ENCODE results near the gene CRISPLD2. TPM values are rescaled to one million over a fixed set of nuclear protein-coding genes. Genes with fewer than 3 reads are reported as not detected.
"Not testable (repeated sequence)": the region's sequence is repeated elsewhere in the genome, so short reads cannot be mapped to it uniquely, and the experiment has no call there.

Gene CRISPLD2
- total RNA-seq, 2 donors from 2014 or later, result 0.43 to 1.7 TPM

- not testable (repeated sequence) for ATAC-seq; H3K4me1 Mint-ChIP-seq (ENCODE audit: low read depth in 2 of 2); H3K27me3 Mint-ChIP-seq; H3K9me3 Mint-ChIP-seq; H3K36me3 Mint-ChIP-seq; H3K27ac Mint-ChIP-seq; H3K4me3 Mint-ChIP-seq; DNase-seq (ENCODE audit: low spot score)
Observed at GRCh38 chr16:84856811-84857210, 37.0 kb downstream of the CRISPLD2 start.

- no peak for DNase-seq (ENCODE audit: low spot score)
- no peak for ATAC-seq
- no peaks in the 10 kb centered on the region for H3K4me1 Mint-ChIP-seq (ENCODE audit: low read depth in 2 of 2)
- peaks cover 6% of the 10 kb centered on the region in 2 donors for H3K27me3 Mint-ChIP-seq
- no peak overlapping the region for H3K27ac Mint-ChIP-seq
- H3K36me3 Mint-ChIP-seq, result no peaks in the 10 kb centered on the region
- no peak overlapping the region for H3K4me3 Mint-ChIP-seq
- H3K9me3 Mint-ChIP-seq, result no peaks in the 10 kb centered on the region
Observed at GRCh38 chr16:84859681-84860080, 39.9 kb downstream of the CRISPLD2 start.

GRCh38 chr16:84860383-84860782, 40.6 kb downstream of the CRISPLD2 start:
- DNase-seq (ENCODE audit: low spot score) (no peak), ATAC-seq (no peak)
- H3K36me3 Mint-ChIP-seq, result no peaks in the 10 kb centered on the region
- H3K4me3 Mint-ChIP-seq, result no peak overlapping the region
- H3K27me3 Mint-ChIP-seq, result peaks cover 3 to 4% of the 10 kb centered on the region in 2 donors
- H3K9me3 Mint-ChIP-seq, result no peaks in the 10 kb centered on the region
- H3K4me1 Mint-ChIP-seq (ENCODE audit: low read depth in 2 of 2), result no peaks in the 10 kb centered on the region
- H3K27ac Mint-ChIP-seq, result no peak overlapping the region

GRCh38 chr16:84861671-84862070, 41.9 kb downstream of the CRISPLD2 start:
- Mint-ChIP-seq H3K4me1 (ENCODE audit: low read depth in 2 of 2) (no peaks in the 10 kb centered on the region), H3K27me3 (peaks cover 0 to 7% of the 10 kb centered on the region in 2 donors), H3K27ac (no peak overlapping the region), H3K9me3 (no peaks in the 10 kb centered on the region), H3K36me3 (no peaks in the 10 kb centered on the region), H3K4me3 (no peak overlapping the region)
- DNase-seq (ENCODE audit: low spot score), result peak; percentile 12
- no peak for ATAC-seq

- no peaks in the 10 kb centered on the region for H3K9me3 Mint-ChIP-seq
- H3K4me1 Mint-ChIP-seq (ENCODE audit: low read depth in 2 of 2), result no peaks in the 10 kb centered on the region
- H3K27ac Mint-ChIP-seq, result no peak overlapping the region
- no peak for ATAC-seq
- DNase-seq (ENCODE audit: low spot score), result no peak
- no peaks in the 10 kb centered on the region for H3K36me3 Mint-ChIP-seq
- peaks cover 0 to 8% of the 10 kb centered on the region in 2 donors for H3K27me3 Mint-ChIP-seq
- H3K4me3 Mint-ChIP-seq, result no peak overlapping the region
Observed at GRCh38 chr16:84862804-84863480, 43.2 kb downstream of the CRISPLD2 start.

GRCh38 chr16:84863481-84863814, 43.7 kb downstream of the CRISPLD2 start:
- Mint-ChIP-seq H3K27ac (no peak overlapping the region), H3K4me1 (ENCODE audit: low read depth in 2 of 2) (no peaks in the 10 kb centered on the region), H3K4me3 (no peak overlapping the region), H3K36me3 (no peaks in the 10 kb centered on the region), H3K9me3 (no peaks in the 10 kb centered on the region), H3K27me3 (peaks cover 0 to 12% of the 10 kb centered on the region in 2 donors)
- ATAC-seq (no peak), DNase-seq (ENCODE audit: low spot score) (peak; percentile 22)

- DNase-seq (ENCODE audit: low spot score), result peak; percentile 48
- no peak for ATAC-seq
- H3K27ac Mint-ChIP-seq, result no peak overlapping the region
- H3K36me3 Mint-ChIP-seq, result no peaks in the 10 kb centered on the region
- H3K4me3 Mint-ChIP-seq, result no peak overlapping the region
- H3K4me1 Mint-ChIP-seq (ENCODE audit: low read depth in 2 of 2), result no peaks in the 10 kb centered on the region
- no peaks in the 10 kb centered on the region for H3K9me3 Mint-ChIP-seq
- peaks cover 0 to 12% of the 10 kb centered on the region in 2 donors for H3K27me3 Mint-ChIP-seq
Observed at GRCh38 chr16:84864326-84864955, 44.7 kb downstream of the CRISPLD2 start.

- no peaks in the 10 kb centered on the region for H3K36me3 Mint-ChIP-seq
Observed at GRCh38 chr16:84867696-84868095, 47.9 kb downstream of the CRISPLD2 start.

GRCh38 chr16:84868328-84868727, 48.5 kb downstream of the CRISPLD2 start:
- H3K36me3 Mint-ChIP-seq, result no peaks in the 10 kb centered on the region
- no peak for DNase-seq (ENCODE audit: low spot score)
- no peak for ATAC-seq
- no peak overlapping the region for H3K4me3 Mint-ChIP-seq
- H3K9me3 Mint-ChIP-seq, result no peaks in the 10 kb centered on the region
- no peak overlapping the region for H3K27ac Mint-ChIP-seq
- no peaks in the 10 kb centered on the region for H3K4me1 Mint-ChIP-seq (ENCODE audit: low read depth in 2 of 2)
- H3K27me3 Mint-ChIP-seq, result peaks cover 0 to 12% of the 10 kb centered on the region in 2 donors

More at GRCh38 chr16:84867696-84868095, 47.9 kb downstream of the CRISPLD2 start:
- H3K27ac Mint-ChIP-seq, result no peak overlapping the region
- no peaks in the 10 kb centered on the region for H3K9me3 Mint-ChIP-seq
- H3K4me3 Mint-ChIP-seq, result no peak overlapping the region
- no peak for DNase-seq (ENCODE audit: low spot score)
- no peaks in the 10 kb centered on the region for H3K4me1 Mint-ChIP-seq (ENCODE audit: low read depth in 2 of 2)
- no peak for ATAC-seq
- peaks cover 0 to 12% of the 10 kb centered on the region in 2 donors for H3K27me3 Mint-ChIP-seq

- peaks cover 0 to 12% of the 10 kb centered on the region in 2 donors for H3K27me3 Mint-ChIP-seq
- no peaks in the 10 kb centered on the region for H3K36me3 Mint-ChIP-seq
- ATAC-seq, result peak in 1 of 2 donors; percentile 64
- no peaks in the 10 kb centered on the region for H3K4me1 Mint-ChIP-seq (ENCODE audit: low read depth in 2 of 2)
- DNase-seq (ENCODE audit: low spot score), result no peak
- H3K27ac Mint-ChIP-seq, result no peak overlapping the region
- H3K9me3 Mint-ChIP-seq, result no peaks in the 10 kb centered on the region
- H3K4me3 Mint-ChIP-seq, result no peak overlapping the region
Observed at GRCh38 chr16:84868829-84869472, 49.2 kb downstream of the CRISPLD2 start.

- Mint-ChIP-seq H3K4me3 (no peak overlapping the region), H3K27me3 (peaks cover 0 to 12% of the 10 kb centered on the region in 2 donors), H3K27ac (no peak overlapping the region), H3K36me3 (no peaks in the 10 kb centered on the region), H3K9me3 (no peaks in the 10 kb centered on the region), H3K4me1 (ENCODE audit: low read depth in 2 of 2) (no peaks in the 10 kb centered on the region)
- no peak for ATAC-seq
- DNase-seq (ENCODE audit: low spot score), result no peak
Observed at GRCh38 chr16:84869473-84869845, 49.7 kb downstream of the CRISPLD2 start.

GRCh38 chr16:84872971-84873370, 53.2 kb downstream of the CRISPLD2 start:
- H3K4me1 Mint-ChIP-seq (ENCODE audit: low read depth in 2 of 2); ATAC-seq; H3K27ac Mint-ChIP-seq; H3K9me3 Mint-ChIP-seq; H3K27me3 Mint-ChIP-seq; H3K36me3 Mint-ChIP-seq; H3K4me3 Mint-ChIP-seq: not testable (repeated sequence)
- DNase-seq (ENCODE audit: low spot score), result peak; percentile 32

GRCh38 chr16:84874004-84874435, 54.2 kb downstream of the CRISPLD2 start:
- Mint-ChIP-seq H3K36me3 (no peaks in the 10 kb centered on the region), H3K4me1 (ENCODE audit: low read depth in 2 of 2) (no peaks in the 10 kb centered on the region), H3K9me3 (no peaks in the 10 kb centered on the region), H3K27ac (no peak overlapping the region), H3K4me3 (no peak overlapping the region), H3K27me3 (no peaks in the 10 kb centered on the region)
- ATAC-seq (no peak), DNase-seq (ENCODE audit: low spot score) (no peak)

- DNase-seq (ENCODE audit: low spot score) (no peak), ATAC-seq (no peak)
- Mint-ChIP-seq H3K4me1 (ENCODE audit: low read depth in 2 of 2) (no peaks in the 10 kb centered on the region), H3K4me3 (no peak overlapping the region), H3K27ac (no peak overlapping the region), H3K9me3 (no peaks in the 10 kb centered on the region), H3K27me3 (peaks cover 0 to under 1% of the 10 kb centered on the region in 2 donors), H3K36me3 (no peaks in the 10 kb centered on the region)
Observed at GRCh38 chr16:84874553-84874952, 54.8 kb downstream of the CRISPLD2 start.

All from natural killer cell treated with Interleukin-12 subunit alpha and Interleukin-12 subunit beta and Interleukin-15 and Interleukin-18, amount 100 ng/mL, for 72 hours (primary cell).